Endothelial cell of umbilical vein (primary cell): Measurements from ENCODE around the gene B4GALNT4. TPM values are rescaled to one million over a fixed set of nuclear protein-coding genes. Genes with fewer than 3 reads are reported as not detected.
A peak's percentile ranks its signal among the peaks of the same experiment; 100 is the strongest.

Experiments
- BruUV-seq: library from RNA; stranded (reverse); fragments of 400-500 nt; replicated peaks from 2 replicates; lab custom pipeline; 2021; lab: Mats Ljungman, UMichigan
- CTCF ChIA-PET: fragments of 300-600, 350-600 bp; sonication (Branson Sonifier 250); formaldehyde crosslinking; loops from one replicate; lab custom pipeline; 2021; ENCODE audit warnings: antibody characterized with exemption, inconsistent platforms; lab: Charles Lee
- POLR2A ChIA-PET: fragments of 300-600, 350-600 bp; sonication (Branson Sonifier 250); formaldehyde crosslinking; loops from one replicate; lab custom pipeline; 2021; ENCODE audit warnings: antibody characterized with exemption, inconsistent platforms; lab: Charles Lee
- DNase-seq: peaks from one replicate; pipeline ENCODE4 v3.0.0-alpha.2; 2011; ENCODE audit warnings: low read depth, low spot score
- FAIRE-seq: peaks from 2 replicates; lab custom pipeline; 2011; peaks lifted over from hg19 to GRCh38; lab: Jason Lieb, UNC
- H2AFZ ChIP-seq: 2 replicates; pipeline ENCODE4 v1.6.0; 2012; ENCODE audit warnings: low read depth, low read length, control low read depth, inconsistent platforms
- H3K27ac ChIP-seq: 2 replicates; pipeline ENCODE4 v1.5.1; 2011; ENCODE audit warnings: low read depth, mild to moderate bottlenecking, control low read depth, low read length, moderate library complexity; ENCODE audit not compliant: insufficient read depth
- H3K27me3 ChIP-seq, 2 experiments: 2 replicates each; pipeline versions ENCODE4 v1.6.0 to v1.6.1; 2011; ENCODE audit warnings: low read length in 2 of 2, mixed read lengths in 1 of 2; ENCODE audit not compliant: control insufficient read depth in 2 of 2, insufficient read depth in 2 of 2
- H3K36me3 ChIP-seq, 2 experiments: 2 replicates in 1 of 2; 3 replicates in 1 of 2; pipeline ENCODE4 v1.5.1; 2011; ENCODE audit warnings: low read length in 2 of 2, mild to moderate bottlenecking in 1 of 2, moderate library complexity in 1 of 2; ENCODE audit not compliant: control insufficient read depth in 2 of 2, insufficient read depth in 2 of 2; ENCODE audit errors: extremely low read depth in 1 of 2
- H3K4me1 ChIP-seq: 3 replicates; pipeline ENCODE4 v1.5.1; 2011; ENCODE audit warnings: mild to moderate bottlenecking, low read length; ENCODE audit not compliant: control insufficient read depth, insufficient read depth; ENCODE audit errors: extremely low read depth
- H3K4me2 ChIP-seq: 2 replicates; pipeline ENCODE4 v1.6.1; 2011; ENCODE audit warnings: low read length, control low read depth, mixed read lengths; ENCODE audit not compliant: insufficient read depth
- H3K4me3 ChIP-seq, 3 experiments: fragments of 200-600 bp in 1 of 3; sonication (generic), shearing (Covaris generic) in 1 of 3; replicated peaks in 1 of 3; 2 replicates each; pipeline ENCODE4 v1.5.1; 2011 to 2016; ENCODE audit warnings: control low read depth in 3 of 3, low read length in 3 of 3, mild to moderate bottlenecking in 2 of 3, inconsistent platforms in 1 of 3, low read depth in 1 of 3, moderate library complexity in 1 of 3; ENCODE audit not compliant: insufficient read depth in 1 of 3
- H3K79me2 ChIP-seq: 2 replicates; pipeline ENCODE4 v1.6.0; 2012; ENCODE audit warnings: low read length, inconsistent platforms; ENCODE audit not compliant: control insufficient read depth, insufficient read depth
- H3K9ac ChIP-seq: replicated peaks from 2 replicates; pipeline ENCODE3; 2011; ENCODE audit warnings: low read length, control low read depth; ENCODE audit not compliant: insufficient read depth; ENCODE audit errors: extremely low read depth
- H3K9me1 ChIP-seq: replicated peaks from 3 replicates; pipeline ENCODE4 v1.6.0; 2011; ENCODE audit warnings: mild to moderate bottlenecking, low read length; ENCODE audit not compliant: control insufficient read depth, insufficient read depth; ENCODE audit errors: extremely low read depth
- H3K9me3 ChIP-seq: replicated peaks from 2 replicates; pipeline ENCODE4 v1.5.1; 2012; ENCODE audit warnings: low read length, inconsistent platforms; ENCODE audit not compliant: control insufficient read depth, insufficient read depth
- H4K20me1 ChIP-seq: replicated peaks from 2 replicates; pipeline ENCODE3; 2011; ENCODE audit warnings: mild to moderate bottlenecking, low read length; ENCODE audit not compliant: control insufficient read depth, insufficient read depth; ENCODE audit errors: extremely low read depth
- EZH2 ChIP-seq: IDR thresholded peaks from 2 replicates; pipeline ENCODE4 v1.6.1; 2012; ENCODE audit warnings: borderline replicate concordance, low read depth, mild to moderate bottlenecking, moderate library complexity, low read length, inconsistent platforms; ENCODE audit not compliant: severe bottlenecking
- FOS ChIP-seq: IDR thresholded peaks from 2 replicates; pipeline ENCODE4 v1.6.1; 2011; ENCODE audit warnings: mild to moderate bottlenecking, low read length, moderate library complexity, borderline replicate concordance; ENCODE audit not compliant: insufficient read depth
- GATA2 ChIP-seq: IDR thresholded peaks from 2 replicates; pipeline ENCODE4 v1.7.0; 2011; ENCODE audit warnings: low read depth, mild to moderate bottlenecking, moderate library complexity, mixed read lengths, low read length; ENCODE audit not compliant: insufficient read length, insufficient read depth
- JUN ChIP-seq: IDR thresholded peaks from 2 replicates; pipeline ENCODE4 v1.6.1; 2011; ENCODE audit warnings: borderline replicate concordance, low read depth; ENCODE audit not compliant: insufficient read length, insufficient read depth
- MYC ChIP-seq: IDR thresholded peaks from one replicate; pipeline ENCODE4 v1.6.1; 2011; ENCODE audit warnings: mild to moderate bottlenecking, low read depth, low read length
- POLR2A ChIP-seq: IDR thresholded peaks from 2 replicates; pipeline ENCODE4 v1.6.1; 2012; ENCODE audit warnings: low read depth, mild to moderate bottlenecking, control low read depth, low read length
- POLR2AphosphoS5 ChIP-seq: IDR thresholded peaks from 2 replicates; pipeline ENCODE4 v1.6.1; 2012; ENCODE audit warnings: low read depth, mild to moderate bottlenecking, control low read depth, low read length, moderate library complexity; ENCODE audit not compliant: insufficient read depth
- dilution Hi-C: fragments of 300-500 bp; cut with MboI; formaldehyde crosslinking; loops from one replicate; pipeline ENCODE4 v1.15.0; 2019; ENCODE audit warnings: low sequenced_read_pairs; ENCODE audit not compliant: extremely low pct_ligation_motif_present
- intact Hi-C: fragments of 100-400 bp; cut with micrococcal nuclease; formaldehyde crosslinking; loops from one replicate; pipeline ENCODE4 v1.10.0; 2022
- polyA plus RNA-seq, 4 experiments: library from polyadenylated mRNA; depleted of rRNA in 3 of 4; stranded (reverse) in 3 of 4; unstranded in 1 of 4; fragments of >200 nt; gene quantifications; 2 replicates each; pipeline versions ENCODE4 v1.2.1 to v1.2.3, GENCODE V29; 2011 to 2012; ENCODE audit warnings: missing spikeins in 1 of 4
- total RNA-seq: library from RNA; stranded (reverse); gene quantifications from 2 replicates; pipeline ENCODE4 v1.2.3, GENCODE V29; 2021
- TF ChIP-seq, protein P1 (sequence below), 2 donors: IDR thresholded peaks; 1 replicate in 1 of 2; 2 replicates in 1 of 2; pipeline ENCODE4 v1.5.1; 2011; ENCODE audit warnings: low read length in 2 of 2, mild to moderate bottlenecking in 2 of 2, moderate library complexity in 2 of 2, control low read depth in 1 of 2, inconsistent platforms in 1 of 2, low read depth in 1 of 2; ENCODE audit not compliant: insufficient read depth in 1 of 2; ENCODE audit errors: extremely low read depth in 1 of 2
- TF ChIP-seq, protein P2 (sequence below): IDR thresholded peaks from 2 replicates; pipeline ENCODE4 v1.6.1; 2011; ENCODE audit not compliant: insufficient read depth, insufficient read length

Gene B4GALNT4
- total and polyA plus RNA-seq, 2 donors (not counting 3 experiments of a cell fraction or from before 2014, with no cell fraction given): 9.2 to 9.6 TPM

DNA sequence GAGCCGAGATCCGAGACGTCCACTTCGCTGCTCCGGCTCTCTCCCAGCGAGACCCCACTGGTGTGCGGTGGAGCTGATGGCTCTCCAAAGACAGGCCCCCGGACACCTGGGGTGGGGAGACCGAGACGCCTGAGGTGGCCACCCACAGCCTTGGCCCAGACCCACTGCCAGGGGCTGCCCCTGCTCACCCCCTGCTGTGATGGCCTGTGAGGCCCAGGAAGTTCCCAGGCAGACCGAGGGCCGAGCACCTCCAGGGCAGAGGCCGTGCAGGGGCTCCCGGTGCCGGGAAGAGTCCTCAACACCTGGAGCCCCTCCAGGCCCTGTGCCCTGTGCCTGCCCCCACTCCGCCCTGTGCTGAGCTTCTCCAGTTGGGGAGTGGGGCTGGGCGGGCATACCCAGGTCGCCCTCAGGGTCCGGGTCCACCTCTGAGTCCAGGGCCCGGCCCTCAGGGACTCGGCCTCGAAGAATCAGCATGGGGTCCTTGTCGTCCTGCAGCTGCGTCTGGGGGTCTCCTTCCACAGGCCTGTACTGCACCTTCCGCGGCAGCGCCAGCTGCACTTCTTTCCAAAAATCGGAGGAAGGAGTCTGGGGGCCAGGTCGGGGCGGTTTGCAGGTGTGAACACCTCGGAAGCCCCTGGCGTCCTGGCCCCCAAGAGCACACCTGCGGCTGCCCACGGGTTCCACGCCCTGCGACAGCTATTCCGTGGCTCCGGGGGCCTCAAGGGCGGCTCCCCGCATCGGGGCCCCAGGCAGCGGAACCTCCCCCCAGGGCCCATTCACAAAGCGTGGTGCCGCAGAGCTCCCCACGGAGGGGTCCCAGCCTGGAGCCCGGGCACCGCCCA lies 36.9 kb downstream of the B4GALNT4 start:
- TSS peak; percentile 34 for BruUV-seq
- peak overlapping the region; percentile 42 to 51 (median 47) for H3K4me3 ChIP-seq
- peak overlapping the region; percentile 40 for H3K9ac ChIP-seq
- no peaks in the 10 kb centered on the region for H3K27me3 ChIP-seq
- peak overlapping the region; percentile 57 for H3K4me2 ChIP-seq
- TF ChIP-seq POLR2AphosphoS5 (no peak), FOS (no peak), MYC (no peak), GATA2 (no peak), EZH2 (no peak), JUN (no peak), POLR2A (no peak)
- TF ChIP-seq, protein P1, sequence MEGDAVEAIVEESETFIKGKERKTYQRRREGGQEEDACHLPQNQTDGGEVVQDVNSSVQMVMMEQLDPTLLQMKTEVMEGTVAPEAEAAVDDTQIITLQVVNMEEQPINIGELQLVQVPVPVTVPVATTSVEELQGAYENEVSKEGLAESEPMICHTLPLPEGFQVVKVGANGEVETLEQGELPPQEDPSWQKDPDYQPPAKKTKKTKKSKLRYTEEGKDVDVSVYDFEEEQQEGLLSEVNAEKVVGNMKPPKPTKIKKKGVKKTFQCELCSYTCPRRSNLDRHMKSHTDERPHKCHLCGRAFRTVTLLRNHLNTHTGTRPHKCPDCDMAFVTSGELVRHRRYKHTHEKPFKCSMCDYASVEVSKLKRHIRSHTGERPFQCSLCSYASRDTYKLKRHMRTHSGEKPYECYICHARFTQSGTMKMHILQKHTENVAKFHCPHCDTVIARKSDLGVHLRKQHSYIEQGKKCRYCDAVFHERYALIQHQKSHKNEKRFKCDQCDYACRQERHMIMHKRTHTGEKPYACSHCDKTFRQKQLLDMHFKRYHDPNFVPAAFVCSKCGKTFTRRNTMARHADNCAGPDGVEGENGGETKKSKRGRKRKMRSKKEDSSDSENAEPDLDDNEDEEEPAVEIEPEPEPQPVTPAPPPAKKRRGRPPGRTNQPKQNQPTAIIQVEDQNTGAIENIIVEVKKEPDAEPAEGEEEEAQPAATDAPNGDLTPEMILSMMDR (IDR thresholded peaks at IDR 0.05; ENCODE audit: extremely low read depth in 1 of 2, insufficient read depth in 1 of 2, low read depth in 1 of 2, low read length in 2 of 2): no peak
- TF ChIP-seq, protein P2, sequence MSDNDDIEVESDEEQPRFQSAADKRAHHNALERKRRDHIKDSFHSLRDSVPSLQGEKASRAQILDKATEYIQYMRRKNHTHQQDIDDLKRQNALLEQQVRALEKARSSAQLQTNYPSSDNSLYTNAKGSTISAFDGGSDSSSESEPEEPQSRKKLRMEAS: no peak
- H3K9me3 ChIP-seq: no peaks in the 10 kb centered on the region
- DNase-seq (no peak), FAIRE-seq (no peak)
- CTCF ChIA-PET: interaction anchor here (1.0 to 5.5 kb wide), 7 partner anchors 7 to 101 kb away, joined by 3 to 57 read pairs (median 8); partner anchors contain the start of genes PTDSS2 and RNH1
- H3K27ac ChIP-seq: peak overlapping the region; percentile 38
- H4K20me1 ChIP-seq: no peaks in the 10 kb centered on the region
- POLR2A ChIA-PET: no interaction called here
- peaks cover 5% of the 10 kb centered on the region for H3K4me1 ChIP-seq
- peak overlapping the region; percentile 88 for H2AFZ ChIP-seq
- H3K79me2 ChIP-seq: no peaks in the 10 kb centered on the region
- no peaks in the 10 kb centered on the region for H3K36me3 ChIP-seq
- dilution Hi-C loops (no loop called here), intact Hi-C loops (loop anchor here (1.0 kb wide), 1 partner anchor 112 kb away; no protein-coding TSS in a partner anchor)
- H3K9me1 ChIP-seq: no peaks in the 10 kb centered on the region
